GM21576 (cell line): ENCODE measurements around the gene MBD3.
"Not testable (repeated sequence)": the region's sequence is repeated elsewhere in the genome, so short reads cannot be mapped to it uniquely, and the experiment has no call there.

Source experiments
- ATAC-seq: cut with Tn5 transposase; IDR thresholded peaks from one replicate; pipeline ENCODE4 v1.9.1; 2021; ENCODE audit warnings: mild to moderate bottlenecking, moderate library complexity; ENCODE audit not compliant: unreplicated experiment

The MBD3 gene

DNA sequence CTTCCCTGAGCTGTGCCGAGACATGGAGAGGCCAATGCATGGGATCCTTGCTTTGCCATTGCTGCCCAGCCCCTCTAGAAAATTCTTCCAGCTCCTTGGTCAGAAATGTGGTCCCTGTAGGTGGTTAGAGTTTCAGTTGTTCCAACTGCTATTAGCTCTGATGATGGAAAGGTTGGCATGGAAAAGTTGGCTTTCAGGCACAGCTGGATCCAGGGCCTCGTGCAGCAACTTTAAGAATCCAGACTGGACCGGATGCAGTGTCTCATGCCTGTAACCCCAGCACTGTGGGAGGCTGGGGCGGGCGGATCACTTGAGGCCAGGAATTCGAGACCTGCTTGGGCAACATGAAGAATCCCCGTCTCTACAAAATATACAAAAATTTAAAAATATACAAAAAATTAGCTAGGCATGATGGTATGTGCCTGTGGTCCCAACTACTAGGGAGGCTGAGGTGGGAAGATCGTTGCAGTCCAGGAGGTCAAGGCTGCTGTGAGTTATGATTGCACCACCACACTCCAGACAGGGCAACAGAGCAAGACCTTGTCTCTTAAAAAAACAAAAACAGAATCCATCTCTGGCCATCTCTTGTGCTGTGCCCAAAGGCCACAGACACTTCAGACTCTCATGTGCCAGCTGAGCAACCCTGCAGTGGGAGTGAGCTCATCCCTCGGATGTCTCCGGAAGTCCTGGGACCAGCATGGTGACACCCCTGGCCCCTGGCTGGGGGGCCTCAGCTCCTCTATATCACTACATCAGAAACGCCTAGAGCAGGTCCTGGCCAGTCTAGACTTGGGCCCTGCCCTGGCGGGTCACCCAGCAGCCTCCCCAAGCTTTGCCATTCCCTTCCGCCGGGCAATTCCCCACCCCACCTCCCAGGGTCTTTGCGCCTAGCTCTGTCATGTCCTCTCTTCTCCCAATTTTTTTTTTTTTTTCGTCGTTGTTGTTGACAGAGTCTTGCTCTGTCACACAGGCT lies 41.3 kb downstream of the MBD3 start:
- no peak for ATAC-seq

DNA sequence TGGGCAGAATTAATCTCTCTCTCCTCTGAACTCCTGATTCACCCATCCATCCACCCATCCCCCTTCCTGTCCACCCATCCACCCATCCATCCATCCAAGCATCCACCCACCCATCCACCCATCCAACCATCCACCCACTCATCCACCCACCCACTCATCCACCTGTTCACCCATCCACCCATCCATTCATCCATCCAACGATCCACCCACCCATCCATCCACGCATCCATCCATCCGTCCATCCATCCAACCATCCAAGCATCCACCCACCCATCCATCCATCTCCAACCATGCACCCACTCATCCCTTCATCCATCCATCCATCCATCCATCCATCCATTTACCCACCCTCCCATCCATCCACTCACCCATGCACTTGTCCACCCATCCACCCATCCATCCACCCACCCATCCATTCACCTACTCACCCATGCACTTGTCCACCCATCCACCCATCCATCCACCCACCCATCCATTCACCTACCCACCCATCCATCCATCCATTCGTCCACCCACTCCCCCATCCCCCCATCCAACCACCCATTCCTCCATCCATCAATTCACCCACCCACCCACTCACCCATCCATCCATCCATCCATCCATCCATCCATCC lies 43.2 kb downstream of the MBD3 start:
- no peak for ATAC-seq

DNA sequence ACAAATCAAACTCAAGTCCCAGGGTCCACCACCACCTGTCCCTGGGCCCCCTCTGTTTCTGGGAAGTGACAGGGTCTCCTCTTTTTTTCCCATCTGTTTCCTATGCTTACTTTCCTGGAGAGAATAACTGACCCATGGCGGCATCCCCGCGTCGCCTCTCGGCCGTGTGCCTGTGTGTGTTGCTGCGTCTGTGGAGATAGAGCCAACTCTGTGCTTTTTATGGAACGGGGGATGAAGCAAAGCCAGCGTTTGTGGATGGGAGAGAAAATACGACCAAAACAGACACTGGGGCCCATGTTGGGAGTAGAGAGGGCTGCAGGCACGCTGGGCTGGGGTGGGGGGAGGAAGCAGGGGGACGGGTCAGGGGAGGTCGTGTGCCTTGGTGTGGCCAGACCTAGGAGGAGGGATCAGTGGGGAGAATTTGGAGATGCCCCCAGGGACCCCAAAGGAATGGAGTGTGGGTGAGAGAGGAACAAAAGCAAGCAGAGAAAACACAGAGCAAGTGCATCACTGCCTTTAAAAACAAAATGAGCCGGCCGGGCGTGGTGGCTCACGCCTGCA lies 52.2 kb downstream of the MBD3 start:
- no peak for ATAC-seq

DNA sequence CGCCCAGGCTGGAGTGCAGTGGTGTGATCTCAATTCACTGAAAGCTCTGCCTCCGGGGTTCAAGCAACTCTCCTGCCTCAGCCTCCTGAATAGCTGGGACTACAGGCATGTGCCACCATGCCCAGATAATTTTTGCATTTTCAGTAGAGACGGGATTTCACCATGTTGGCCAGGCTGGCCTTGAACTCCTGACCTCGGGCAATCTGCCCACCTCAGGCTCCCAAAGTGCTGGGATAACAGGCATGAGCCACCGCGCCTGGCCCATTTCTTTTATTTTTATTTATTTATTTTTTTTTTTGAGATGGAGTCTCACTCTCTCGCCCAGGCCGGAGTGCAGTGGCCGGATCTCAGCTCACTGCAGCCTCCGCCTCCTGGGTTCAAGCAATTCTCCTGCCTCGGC lies 52.9 kb downstream of the MBD3 start:
- not testable (repeated sequence) for ATAC-seq

DNA sequence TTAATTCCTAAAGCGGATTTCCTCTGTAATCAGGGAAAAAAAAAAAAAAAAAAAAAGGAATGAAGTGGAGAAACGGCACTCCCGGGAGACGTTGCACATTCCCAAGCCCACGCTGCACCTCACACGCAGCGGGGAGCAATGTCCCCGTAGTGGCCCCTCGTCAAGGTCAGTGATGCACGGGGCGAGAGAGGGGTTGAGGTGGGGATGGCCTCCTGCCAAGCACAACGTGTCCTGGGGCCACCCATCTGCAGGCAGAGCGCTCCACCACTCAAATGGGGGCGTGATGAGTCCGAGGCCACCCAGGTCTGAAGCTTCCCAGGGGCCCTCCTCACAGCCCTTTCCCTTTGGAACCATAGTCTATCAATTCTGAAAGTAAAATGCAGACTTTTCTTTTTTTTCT lies 53.7 kb downstream of the MBD3 start:
- no peak for ATAC-seq

DNA sequence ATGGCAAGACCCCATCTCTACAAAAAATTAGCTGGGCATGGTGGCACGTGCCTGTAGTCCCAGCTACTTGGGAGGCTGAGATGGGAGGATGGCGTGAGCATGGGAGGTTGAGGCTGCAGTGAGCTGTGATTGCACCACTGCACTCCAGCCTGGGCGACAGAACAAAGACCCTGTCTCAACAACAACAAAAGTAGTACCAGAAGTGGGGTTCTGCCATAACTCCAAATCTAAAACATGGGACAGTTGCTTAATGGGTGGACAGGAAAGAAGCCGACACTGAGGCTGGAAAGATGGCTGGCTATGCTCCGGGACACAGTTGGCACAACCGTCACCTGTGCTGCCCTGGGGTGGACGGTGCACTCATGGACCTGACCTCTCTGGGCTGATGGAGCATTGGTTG lies 57.0 kb downstream of the MBD3 start:
- ATAC-seq: not testable (repeated sequence)

DNA sequence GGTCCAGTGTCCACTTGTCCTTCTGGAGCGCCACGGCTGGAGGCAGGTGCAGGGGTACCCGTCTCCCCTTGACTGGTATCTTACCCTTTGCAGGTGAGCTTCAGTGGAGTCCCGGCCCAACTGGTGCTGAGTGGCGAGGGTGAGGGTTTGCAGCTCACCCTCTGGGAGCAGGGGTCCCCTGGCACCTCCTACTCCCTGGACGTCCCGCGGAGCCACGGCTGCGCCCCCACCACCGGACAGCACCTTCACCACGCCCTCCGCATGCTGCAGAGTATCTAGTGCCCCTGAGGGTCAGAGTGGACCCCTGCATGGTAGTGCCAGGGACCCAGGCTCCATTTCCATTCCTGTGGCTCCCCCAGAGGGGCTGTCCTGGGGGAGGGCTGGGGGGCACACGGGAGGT lies 57.7 kb downstream of the MBD3 start:
- no peak for ATAC-seq

DNA sequence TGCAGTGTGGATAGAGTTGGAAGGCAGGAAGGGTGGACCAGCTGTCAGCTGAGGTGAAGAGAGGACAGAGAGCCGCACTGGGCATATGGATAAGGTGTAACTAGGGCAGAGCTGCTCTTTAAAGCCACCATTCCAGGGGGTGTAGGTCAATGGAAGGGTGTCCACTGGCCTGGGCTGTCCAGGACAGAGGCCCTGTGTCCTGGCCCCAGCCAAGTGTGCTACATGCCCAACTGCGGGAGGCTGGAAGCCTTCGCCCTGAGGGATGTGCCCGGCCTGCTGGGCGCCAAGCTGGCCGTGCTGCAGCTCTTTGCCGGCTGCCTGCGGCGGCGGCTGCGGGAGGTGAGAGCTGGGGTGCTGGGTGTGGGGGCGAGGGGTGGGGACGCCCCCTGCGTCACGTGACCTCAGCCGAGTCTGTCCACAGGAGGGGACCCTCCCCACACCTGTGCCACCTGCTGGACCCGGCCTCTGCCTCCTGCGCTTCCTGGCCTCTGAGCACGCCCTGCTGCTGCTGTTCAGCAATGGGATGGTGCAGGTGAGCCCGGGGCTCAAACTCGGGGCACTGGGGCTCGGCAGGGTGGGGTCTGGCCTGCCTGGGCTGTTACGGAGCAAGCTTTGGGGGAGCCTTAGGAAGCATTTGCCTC lies 59.0 kb downstream of the MBD3 start:
- ATAC-seq: no peak

DNA sequence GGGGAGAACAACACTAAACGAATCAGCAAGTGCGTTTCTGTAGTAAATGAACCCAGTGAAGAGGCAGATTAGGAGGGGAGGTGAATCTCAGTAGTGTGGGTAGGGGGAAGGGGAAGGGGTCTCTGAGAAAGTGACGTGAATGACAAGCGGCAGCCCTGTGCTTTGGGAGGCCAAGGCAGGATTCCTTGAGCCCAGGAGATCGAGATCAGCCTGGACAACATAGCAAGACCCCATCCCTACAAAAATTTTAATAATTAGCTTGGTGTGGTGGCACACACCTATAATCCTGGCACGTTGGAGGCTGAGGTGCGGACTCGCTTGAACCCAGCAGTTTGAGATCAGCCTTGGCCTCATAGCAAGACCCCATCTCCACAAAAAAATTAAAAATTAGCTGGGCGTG lies 60.7 kb downstream of the MBD3 start:
- ATAC-seq: no peak

DNA sequence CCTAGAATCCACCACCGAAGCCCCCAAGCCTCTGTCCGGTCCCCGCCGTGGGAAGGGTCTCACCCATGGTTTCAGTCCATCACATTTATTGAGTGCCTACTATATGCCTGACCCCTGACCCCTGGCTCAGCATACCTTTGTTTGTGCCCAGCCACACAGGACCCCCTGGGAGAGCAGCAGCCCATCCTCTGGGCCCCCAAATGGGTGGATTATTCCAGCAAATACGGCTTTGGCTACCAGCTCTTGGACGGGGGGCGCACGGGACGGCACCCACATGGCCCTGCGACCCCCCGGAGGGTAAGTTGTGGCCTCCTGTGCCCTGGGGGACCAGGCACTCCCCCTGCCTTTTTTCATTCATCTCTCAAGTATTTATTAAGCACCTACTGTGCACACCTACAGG lies 61.1 kb downstream of the MBD3 start:
- ATAC-seq: no peak

DNA sequence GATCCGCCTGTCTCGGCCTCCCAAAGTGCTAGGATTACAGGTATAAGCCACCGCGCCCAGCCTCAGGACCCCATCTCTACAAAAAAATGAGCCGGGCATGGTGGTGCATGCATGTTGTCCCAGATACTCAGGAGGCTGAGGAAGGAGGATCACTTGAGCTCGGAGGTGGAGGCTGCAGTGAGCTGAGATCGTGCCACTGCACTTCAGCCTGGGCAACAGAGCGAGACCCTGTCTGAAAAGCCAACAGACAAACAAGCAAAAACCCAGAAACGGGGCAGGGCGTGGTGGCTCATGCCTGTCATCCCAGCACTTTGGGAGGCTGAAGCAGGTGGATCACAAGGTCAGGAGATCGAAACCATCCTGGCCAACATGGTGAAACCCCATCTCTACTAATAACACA lies 61.8 kb downstream of the MBD3 start:
- ATAC-seq: not testable (repeated sequence)

DNA sequence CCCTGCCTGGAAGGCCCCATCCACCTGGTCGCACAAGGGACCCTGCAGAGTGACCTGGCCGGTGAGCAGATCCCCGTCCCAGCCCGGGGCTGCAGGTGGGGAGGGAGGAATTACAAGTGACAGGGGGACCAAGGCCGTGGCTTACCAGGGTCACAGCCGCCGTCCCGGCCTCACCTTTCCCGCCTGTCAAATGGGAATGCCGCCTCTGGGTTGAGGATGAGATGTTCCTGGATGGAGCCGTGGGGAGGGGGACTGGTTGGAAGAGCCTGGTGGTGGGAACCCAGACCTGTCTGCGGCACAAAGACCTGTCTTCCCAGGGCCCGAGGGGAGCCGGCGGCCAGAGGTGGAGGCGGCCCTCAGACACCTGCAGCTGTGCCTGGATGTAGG lies 63.2 kb downstream of the MBD3 start:
- ATAC-seq: no peak

DNA sequence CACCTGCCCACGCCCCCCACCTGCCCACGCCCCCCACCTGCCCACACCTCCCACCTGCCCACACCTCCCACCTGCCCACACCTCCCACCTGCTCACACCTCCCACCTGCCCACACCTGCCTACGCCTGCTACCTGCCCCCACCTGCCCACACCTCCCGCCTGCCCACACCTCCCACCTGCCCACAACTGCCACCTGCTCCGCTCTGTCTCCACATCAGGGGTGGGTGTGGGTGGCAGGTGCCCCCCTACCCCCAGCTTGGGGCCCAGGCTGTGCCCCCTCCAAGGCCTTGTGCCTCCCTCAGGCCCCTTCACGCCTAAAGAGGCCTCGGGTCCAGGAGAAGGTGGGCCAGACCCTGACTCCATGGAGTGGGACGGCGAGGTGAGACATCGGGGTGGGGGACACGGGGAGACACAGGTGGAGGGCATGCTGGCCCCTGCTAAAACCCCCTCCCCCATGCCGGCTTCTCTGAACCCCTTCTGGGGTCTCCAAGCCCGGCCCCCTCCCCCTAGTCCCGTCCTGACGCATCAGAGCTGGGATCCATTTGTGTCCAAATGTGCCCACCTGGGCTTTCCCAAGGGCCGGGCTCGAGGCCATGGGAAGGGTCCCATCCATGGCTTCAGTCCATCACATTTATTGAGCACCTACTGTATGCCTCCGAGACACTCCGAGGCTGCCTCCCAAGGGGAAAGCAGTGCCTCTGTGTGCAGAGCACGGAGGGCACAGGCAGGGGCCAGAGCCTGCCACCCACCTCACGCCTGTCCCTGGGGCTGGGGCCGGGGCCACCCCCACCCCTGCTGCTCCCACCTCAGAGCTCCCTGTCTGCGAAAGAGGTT lies 63.9 kb downstream of the MBD3 start:
- no peak for ATAC-seq

DNA sequence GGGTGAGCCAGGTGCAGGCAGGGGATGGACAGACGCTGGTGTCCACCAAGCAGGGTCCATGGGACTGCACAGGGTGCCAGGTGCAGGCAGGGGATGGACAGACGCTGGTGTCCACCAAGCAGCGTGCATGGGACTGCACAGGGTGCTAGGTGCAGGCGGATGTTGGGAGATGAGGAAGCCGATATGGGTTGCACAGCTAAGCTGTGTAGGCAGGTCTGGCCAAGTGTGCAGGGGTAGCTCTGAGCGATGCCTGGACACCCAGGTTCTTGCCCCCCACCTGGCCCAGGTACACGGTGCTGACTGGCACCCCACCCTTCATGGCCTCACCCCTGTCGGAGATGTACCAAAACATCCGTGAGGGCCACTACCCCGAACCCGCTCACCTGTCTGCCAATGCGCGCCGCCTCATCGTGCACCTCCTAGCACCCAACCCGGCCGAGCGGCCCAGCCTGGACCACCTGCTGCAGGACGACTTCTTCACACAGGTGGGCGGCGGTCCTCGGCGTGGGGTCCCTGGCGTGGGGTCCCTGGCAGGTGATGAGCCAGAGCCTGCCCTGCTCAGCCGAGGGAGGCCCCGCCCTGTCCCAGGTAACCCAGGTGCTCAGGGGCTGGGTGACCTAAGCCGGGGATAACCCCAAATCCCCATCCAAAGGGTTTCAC lies 64.9 kb downstream of the MBD3 start:
- no peak for ATAC-seq

DNA sequence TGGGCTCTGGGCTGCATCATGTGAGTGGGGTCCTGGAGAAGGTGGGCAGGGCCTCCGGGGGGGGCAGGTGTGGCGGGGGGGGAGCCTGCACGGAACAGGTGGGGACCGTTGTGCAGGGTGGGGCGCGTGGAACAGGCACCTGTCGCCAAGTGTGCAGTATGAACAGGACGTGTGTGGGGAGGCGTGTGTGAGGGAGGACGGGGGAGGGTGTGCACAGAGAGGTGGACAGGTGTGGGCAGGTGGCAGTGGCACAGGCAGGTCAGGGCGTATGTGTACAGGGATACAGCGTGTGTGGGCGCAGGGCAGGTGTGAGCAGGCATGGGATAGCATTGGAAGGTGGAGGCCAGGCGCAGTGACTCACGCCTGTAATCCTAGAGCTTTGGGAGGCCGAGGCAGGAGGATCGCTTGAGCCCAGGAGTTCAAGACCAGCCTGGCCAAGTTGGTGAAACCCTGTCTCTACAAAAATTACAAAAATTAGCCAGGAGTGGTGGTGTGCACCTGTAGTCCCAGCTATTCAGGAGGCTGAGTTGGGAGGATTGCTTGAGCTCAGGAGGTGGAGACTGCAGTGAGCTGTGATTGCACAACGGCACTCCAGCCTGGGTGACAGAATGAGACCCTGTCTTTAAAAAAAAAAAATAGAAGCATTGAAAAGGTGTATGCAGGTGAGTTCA lies 65.6 kb downstream of the MBD3 start:
- no peak for ATAC-seq

DNA sequence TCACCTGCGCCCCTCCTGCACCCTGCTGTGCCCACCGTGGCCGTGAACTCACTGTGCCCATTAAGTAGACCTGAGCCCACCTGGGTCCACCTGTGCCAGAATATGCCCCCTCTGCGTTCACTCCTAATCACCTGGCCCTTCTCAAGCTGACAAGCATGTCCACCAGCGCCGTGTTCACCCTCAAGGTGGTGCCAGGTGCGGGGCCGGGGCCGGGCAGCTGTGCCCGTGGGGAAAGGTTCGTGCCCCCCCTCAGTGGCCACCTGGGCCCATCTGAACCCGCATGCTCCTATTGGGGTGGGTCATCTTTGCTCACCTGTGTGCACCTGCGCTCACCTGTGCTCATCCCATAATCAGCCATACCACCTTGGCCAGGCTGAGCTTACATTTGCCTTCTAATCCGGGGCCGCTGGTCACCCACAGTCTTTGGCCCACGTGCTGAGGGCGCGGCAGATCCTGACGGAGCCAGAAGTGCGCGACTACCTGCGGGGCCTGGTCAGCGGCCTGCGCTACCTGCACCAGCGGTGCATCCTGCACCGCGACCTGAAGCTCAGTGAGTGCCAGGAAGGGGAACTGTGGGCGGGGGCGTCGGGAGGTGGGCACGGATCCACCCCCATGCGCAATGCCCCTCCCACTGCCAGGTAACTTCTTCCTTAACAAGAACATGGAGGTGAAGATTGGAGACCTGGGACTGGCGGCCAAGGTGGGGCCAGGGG lies 66.4 kb downstream of the MBD3 start:
- ATAC-seq: no peak

DNA sequence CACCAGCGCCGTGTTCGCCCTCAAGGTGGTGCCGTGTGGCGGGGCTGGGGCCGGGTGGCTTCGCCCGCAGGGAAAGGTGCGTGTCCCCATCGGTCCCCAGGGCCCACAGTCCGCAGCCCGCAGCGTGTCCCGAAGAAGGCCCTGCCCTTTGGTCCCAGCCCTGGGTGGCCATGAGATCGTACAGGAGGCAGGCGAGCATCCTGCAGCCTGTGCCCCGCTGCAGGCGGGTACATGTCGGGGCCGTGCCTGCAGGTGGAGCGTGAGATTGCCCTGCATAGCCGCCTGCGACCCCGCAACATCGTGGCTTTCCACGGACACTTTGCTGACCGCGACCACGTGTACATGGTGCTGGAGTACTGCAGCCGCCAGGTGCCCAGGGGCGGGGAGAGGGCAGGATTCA lies 67.3 kb downstream of the MBD3 start:
- no peak for ATAC-seq

DNA sequence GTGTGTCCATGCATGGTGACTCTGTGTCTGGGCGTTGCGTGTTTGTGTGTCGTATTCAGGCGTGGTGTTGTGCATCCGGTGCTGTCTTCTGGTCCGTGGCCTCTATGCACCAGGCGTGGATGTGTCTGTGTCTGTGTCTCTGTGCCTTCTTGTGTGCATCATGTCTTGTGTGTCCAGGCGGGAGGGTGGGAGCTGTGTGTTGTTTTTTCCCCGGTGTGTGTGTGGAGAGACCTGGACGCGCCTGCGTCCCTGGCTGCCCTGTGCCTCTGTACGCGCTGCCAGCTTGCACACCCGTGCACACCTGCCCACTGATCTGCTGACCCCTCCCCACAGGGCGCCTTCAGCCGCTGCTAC lies 67.7 kb downstream of the MBD3 start:
- ATAC-seq: no peak

DNA sequence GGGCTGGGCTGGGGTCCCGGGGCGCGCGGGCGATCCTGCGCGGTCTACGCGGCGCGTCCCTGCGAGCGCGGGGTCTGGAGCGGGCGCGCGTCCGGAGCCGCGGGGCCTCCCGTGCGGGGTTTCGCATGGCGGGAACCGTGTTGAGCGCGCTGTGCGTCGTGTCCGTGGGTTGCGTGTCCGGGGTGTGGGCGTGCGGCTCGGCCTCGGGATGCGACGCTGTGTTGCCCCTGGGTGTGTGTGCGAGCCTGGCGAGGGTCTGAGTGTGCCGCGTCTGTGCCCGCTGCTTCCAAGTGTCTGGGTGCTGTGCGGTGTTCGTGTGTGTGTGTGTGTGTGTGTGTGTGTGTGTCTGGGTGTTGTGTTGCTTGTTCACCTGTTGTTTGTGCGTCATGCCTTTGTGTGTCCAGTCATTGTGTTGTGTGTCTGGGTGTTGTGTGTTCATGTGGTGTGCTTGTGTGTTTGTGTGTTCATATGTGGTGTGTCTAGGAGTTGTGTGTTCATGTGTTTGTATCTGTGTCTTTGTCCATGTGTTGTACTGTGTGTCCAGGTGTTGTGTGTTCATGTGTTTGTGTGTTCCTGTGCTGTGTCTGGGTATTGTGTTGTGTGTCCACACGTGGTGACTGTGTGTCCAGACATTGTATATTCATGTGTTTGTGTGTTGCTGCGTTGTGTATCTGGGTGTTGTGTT lies 68.2 kb downstream of the MBD3 start:
- ATAC-seq: no peak
